ENCODE results near the gene SOWAHA.

- no peak for TF ChIP-seq CTCF (IDR thresholded peaks at IDR 0.05; ENCODE audit: low read length)
- no peak for TF ChIP-seq EZH2 (IDR thresholded peaks at IDR 0.05; ENCODE audit: borderline replicate concordance, low read length)
Observed at GRCh38 chr5:132859889-132860437, 46.9 kb downstream of the SOWAHA start.
